CD14-positive monocyte (primary cell): ENCODE results near the gene HIBADH. TPM values are rescaled to one million over a fixed set of nuclear protein-coding genes. Genes with fewer than 3 reads are reported as not detected.

Experiments used
- DNase-seq, 3 donors: peaks; one replicate each; pipeline ENCODE4 v3.0.0-alpha.2; 2011 to 2022
- H2AFZ ChIP-seq: 2 replicates; pipeline ENCODE4 v1.6.0; 2012; ENCODE audit warnings: mild to moderate bottlenecking, low read depth, low read length, inconsistent platforms; ENCODE audit not compliant: insufficient read depth, poor library complexity, severe bottlenecking
- H3K27ac ChIP-seq, 2 donors: 1 replicate in 1 of 2; 2 replicates in 1 of 2; pipeline ENCODE4 v1.5.1; 2012 to 2013; ENCODE audit warnings: low read length in 2 of 2, control low read depth in 1 of 2, inconsistent platforms in 1 of 2, low read depth in 1 of 2, mild to moderate bottlenecking in 1 of 2
- H3K27me3 ChIP-seq, 2 donors: one replicate each; pipeline versions ENCODE4 v1.6.0 to v1.6.1; 2011 to 2013; ENCODE audit warnings: low read length in 2 of 2; ENCODE audit not compliant: control insufficient read depth in 2 of 2, insufficient read depth in 2 of 2
- H3K36me3 ChIP-seq, 2 donors: replicated peaks in 1 of 2; 1 replicate in 1 of 2; 2 replicates in 1 of 2; pipeline versions ENCODE4 v1.5.1 to v1.6.1; 2012 to 2013; ENCODE audit warnings: low read length in 2 of 2, control low read depth in 1 of 2, inconsistent platforms in 1 of 2, mild to moderate bottlenecking in 1 of 2; ENCODE audit not compliant: insufficient read depth in 2 of 2, control insufficient read depth in 1 of 2
- H3K4me1 ChIP-seq, 2 donors: 1 replicate in 1 of 2; 2 replicates in 1 of 2; pipeline versions ENCODE4 v1.5.1 to v1.6.1; 2012 to 2013; ENCODE audit warnings: low read length in 2 of 2, control low read depth in 1 of 2, inconsistent platforms in 1 of 2, mild to moderate bottlenecking in 1 of 2, moderate library complexity in 1 of 2; ENCODE audit not compliant: insufficient read depth in 2 of 2, control insufficient read depth in 1 of 2
- H3K4me2 ChIP-seq: replicated peaks from 2 replicates; pipeline ENCODE3; 2012; ENCODE audit warnings: low read length, moderate library complexity, mild to moderate bottlenecking; ENCODE audit not compliant: poor library complexity, severe bottlenecking; ENCODE audit errors: extremely low read depth
- H3K4me3 ChIP-seq, 3 experiments: fragments of 200-600 bp in 1 of 3; sonication (generic) in 1 of 3; replicated peaks in 1 of 3; 1 replicate in 2 of 3; 2 replicates in 1 of 3; pipeline ENCODE4 v1.5.1; 2011 to 2013; ENCODE audit warnings: low read length in 3 of 3, mild to moderate bottlenecking in 3 of 3, control low read depth in 2 of 3, low read depth in 2 of 3, inconsistent platforms in 1 of 3, moderate library complexity in 1 of 3
- H3K79me2 ChIP-seq: 2 replicates; pipeline ENCODE4 v1.6.0; 2012; ENCODE audit warnings: mild to moderate bottlenecking, control low read depth, inconsistent platforms, low read length, moderate library complexity; ENCODE audit not compliant: insufficient read depth
- H3K9ac ChIP-seq: 2 replicates; pipeline ENCODE4 v1.6.0; 2017; ENCODE audit warnings: low read length, mild to moderate bottlenecking; ENCODE audit not compliant: insufficient read depth, poor library complexity, severe bottlenecking
- H3K9me3 ChIP-seq, 2 donors: replicated peaks in 1 of 2; 1 replicate in 1 of 2; 2 replicates in 1 of 2; pipeline versions ENCODE4 v1.5.1 to v1.6.1; 2012 to 2013; ENCODE audit warnings: low read length in 2 of 2, control low read depth in 1 of 2; ENCODE audit not compliant: control insufficient read depth in 1 of 2, insufficient read depth in 1 of 2
- H4K20me1 ChIP-seq: 2 replicates; pipeline ENCODE4 v1.6.0; 2012; ENCODE audit warnings: mild to moderate bottlenecking, low read length, control low read depth, moderate library complexity; ENCODE audit not compliant: insufficient read depth
- H3K27ac Mint-ChIP-seq, 7 donors: one replicate each; pipeline ENCODE4 v1.8.0; 2020; ENCODE audit warnings: mild to moderate bottlenecking in 7 of 7, mixed read lengths in 7 of 7, moderate library complexity in 6 of 7, inconsistent platforms in 2 of 7
- H3K27me3 Mint-ChIP-seq, 3 donors: one replicate each; pipeline ENCODE4 v1.8.0; 2021 to 2022; ENCODE audit warnings: low read depth in 3 of 3, mild to moderate bottlenecking in 3 of 3, mixed read lengths in 3 of 3, moderate library complexity in 3 of 3, inconsistent platforms in 1 of 3
- H3K36me3 Mint-ChIP-seq, 2 donors: one replicate each; pipeline ENCODE4 v1.8.0; 2020; ENCODE audit warnings: mixed read lengths in 2 of 2, inconsistent platforms in 1 of 2, mild to moderate bottlenecking in 1 of 2
- H3K4me1 Mint-ChIP-seq: one replicate; pipeline ENCODE4 v1.8.0; 2020; ENCODE audit warnings: mild to moderate bottlenecking, mixed read lengths
- H3K4me3 Mint-ChIP-seq, 2 donors: one replicate each; pipeline ENCODE4 v1.8.0; 2020; ENCODE audit warnings: mild to moderate bottlenecking in 2 of 2, mixed read lengths in 2 of 2, moderate library complexity in 1 of 2
- H3K9me3 Mint-ChIP-seq, 7 donors: one replicate each; pipeline ENCODE4 v1.8.0; 2020 to 2022; ENCODE audit warnings: mixed read lengths in 7 of 7, mild to moderate bottlenecking in 6 of 7, moderate library complexity in 6 of 7, inconsistent platforms in 2 of 7
- CTCF ChIP-seq: fragments of 200-600 bp; IDR thresholded peaks from one replicate; pipeline ENCODE4 v1.8.0; 2022; ENCODE audit warnings: antibody characterized with exemption, mild to moderate bottlenecking
- WGBS: methylation state at CpG from one replicate; pipeline ENCODE4 v1.1.5; 2013; ENCODE audit warnings: missing lambda C conversion rate; ENCODE audit not compliant: insufficient coverage; 5-methylcytosine and 5-hydroxymethylcytosine counted together
- intact Hi-C, 2 donors: fragments of 100-400 bp; cut with micrococcal nuclease; formaldehyde crosslinking; loops; one replicate each; pipeline versions ENCODE4 v1.15.0 to v1.15.1; 2023
- polyA plus RNA-seq, 3 donors: library from polyadenylated mRNA; depleted of rRNA in 1 of 3; unstranded in 2 of 3; stranded (reverse) in 1 of 3; fragments of 300-500 nt in 2 of 3; fragments of >200 nt in 1 of 3; fragmentation: Illumina TruSeq in 2 of 3; gene quantifications; 1 replicate in 2 of 3; 2 replicates in 1 of 3; pipeline ENCODE4 v1.2.3, GENCODE V29; 2012 to 2021

The HIBADH gene
- polyA plus RNA-seq, 3 donors, result 8.9 to 29.1 (median 26.5) TPM

DNA sequence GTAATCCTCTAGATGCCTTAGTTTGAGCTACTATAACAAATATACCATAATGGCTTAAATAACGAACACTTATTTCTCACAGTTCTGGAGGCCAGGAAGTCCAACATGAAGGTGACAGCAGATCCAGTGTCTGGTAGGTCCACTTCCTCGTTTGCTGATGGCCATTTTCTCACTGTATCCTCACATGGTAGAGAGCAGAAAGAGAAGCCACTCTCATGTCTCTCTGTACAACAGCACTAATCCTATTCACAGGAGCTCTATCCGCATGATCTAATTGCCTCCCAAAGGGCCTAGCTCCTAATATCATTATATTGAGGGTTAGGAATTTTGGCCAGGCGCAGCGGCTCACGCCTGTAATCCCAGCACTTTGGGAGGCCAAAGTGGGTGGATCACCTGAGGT, 10.2 kb downstream of the HIBADH start:
- H3K4me1 Mint-ChIP-seq, result no peaks in the 10 kb centered on the region
- H3K4me1 ChIP-seq, result no peaks in the 10 kb centered on the region
- WGBS, result no CpG with 5 or more reads among the region's 6 CpGs
- no peak overlapping the region for H3K4me3 Mint-ChIP-seq
- DNase-seq, result no peak
- H3K9me3 ChIP-seq, result no peaks in the 10 kb centered on the region
- H3K27ac ChIP-seq, result no peak overlapping the region
- intact Hi-C loops, result no loop called here
- H3K27me3 Mint-ChIP-seq, result no peaks in the 10 kb centered on the region
- H3K9me3 Mint-ChIP-seq, result peaks cover 0 to 2% (median 0%) of the 10 kb centered on the region in 7 donors
- peaks cover 0 to 2% of the 10 kb centered on the region in 2 donors for H3K36me3 ChIP-seq
- H3K9ac ChIP-seq, result no peak overlapping the region
- peak overlapping the region in 1 of 7 donors; percentile 33 for H3K27ac Mint-ChIP-seq
- H3K79me2 ChIP-seq, result no peaks in the 10 kb centered on the region
- no peak overlapping the region for H2AFZ ChIP-seq
- H3K27me3 ChIP-seq, result no peaks in the 10 kb centered on the region
- H3K36me3 Mint-ChIP-seq, result peaks cover 0 to 10% of the 10 kb centered on the region in 2 donors
- no peak overlapping the region for H3K4me3 ChIP-seq
- H4K20me1 ChIP-seq, result no peaks in the 10 kb centered on the region
- H3K4me2 ChIP-seq, result no peak overlapping the region
- TF ChIP-seq CTCF, result no peak

DNA sequence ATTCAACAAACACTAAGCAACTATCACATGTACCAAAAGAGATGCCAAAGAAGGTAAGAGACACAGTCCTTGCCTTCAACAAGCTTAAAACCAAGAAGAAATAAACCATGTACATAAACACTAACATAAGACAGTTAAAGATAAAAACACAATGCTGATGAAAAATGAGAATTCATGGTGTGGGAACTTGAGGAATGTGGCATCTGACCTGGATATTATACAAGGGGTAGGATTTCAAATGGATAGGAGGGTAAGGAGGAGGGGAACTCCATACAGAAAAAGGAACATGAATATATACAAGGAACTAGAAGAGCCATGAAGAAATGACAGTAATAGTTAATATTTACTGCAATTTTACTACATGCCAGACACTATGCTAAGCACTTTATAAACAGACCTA, 11.0 kb downstream of the HIBADH start:
- H3K27ac ChIP-seq, result no peak overlapping the region
- no peak for DNase-seq
- H3K36me3 ChIP-seq, result peaks cover 0 to 2% of the 10 kb centered on the region in 2 donors
- intact Hi-C loops, result no loop called here
- no peaks in the 10 kb centered on the region for H3K27me3 Mint-ChIP-seq
- no peak overlapping the region for H3K9ac ChIP-seq
- no peaks in the 10 kb centered on the region for H3K27me3 ChIP-seq
- no peak overlapping the region for H3K4me3 Mint-ChIP-seq
- H3K79me2 ChIP-seq, result no peaks in the 10 kb centered on the region
- no peak overlapping the region for H3K4me2 ChIP-seq
- TF ChIP-seq CTCF, result no peak
- no peaks in the 10 kb centered on the region for H3K4me1 Mint-ChIP-seq
- H3K4me3 ChIP-seq, result no peak overlapping the region
- H3K36me3 Mint-ChIP-seq, result peaks cover 4 to 14% of the 10 kb centered on the region in 2 donors
- no peaks in the 10 kb centered on the region for H4K20me1 ChIP-seq
- no peaks in the 10 kb centered on the region for H3K9me3 ChIP-seq
- no peaks in the 10 kb centered on the region for H3K4me1 ChIP-seq
- no peak overlapping the region for H3K27ac Mint-ChIP-seq
- H2AFZ ChIP-seq, result no peak overlapping the region
- H3K9me3 Mint-ChIP-seq, result peaks cover 0 to 2% (median 0%) of the 10 kb centered on the region in 7 donors
